NCI-H510A (cell line): ENCODE data around the gene PRDX3.

Experiments
- DNase-seq: peaks from one replicate; lab custom pipeline; 2025; lab: John Stamatoyannopoulos, UW

Gene PRDX3

GRCh38 chr10:119129721-119130120, 48.9 kb downstream of the PRDX3 start:
- DNase-seq, result no peak

GRCh38 chr10:119125942-119126341, 52.7 kb downstream of the PRDX3 start:
- DNase-seq, result no peak

GRCh38 chr10:119120875-119121274, 57.7 kb downstream of the PRDX3 start:
- DNase-seq, result no peak

GRCh38 chr10:119120413-119120867, 58.2 kb downstream of the PRDX3 start:
- no peak for DNase-seq

- no peak for DNase-seq
Measured at GRCh38 chr10:119119400-119119799, 59.2 kb downstream of the PRDX3 start.

GRCh38 chr10:119118231-119118630, 60.4 kb downstream of the PRDX3 start:
- DNase-seq, result no peak
